HL-60 (cell line): ENCODE results near the gene AFF2.

ENCODE experiments used
- DNase-seq, 2 experiments: peaks; one replicate each; pipeline ENCODE4 v3.0.0-alpha.2; 2010 to 2020; ENCODE audit warnings: low read depth in 1 of 2, low spot score in 1 of 2
- H3K27ac ChIP-seq: fragments of 250-450 bp; sonication (Bioruptor Pico); replicated peaks from 2 replicates; pipeline ENCODE4 v1.5.1; 2020; ENCODE audit warnings: mild to moderate bottlenecking, moderate library complexity
- H3K27me3 ChIP-seq: fragments of 250-450 bp; sonication (Bioruptor Pico); 2 replicates; pipeline ENCODE4 v1.5.1; 2021; ENCODE audit warnings: mild to moderate bottlenecking, moderate library complexity; ENCODE audit not compliant: insufficient read depth, poor library complexity, severe bottlenecking
- H3K4me3 ChIP-seq: replicated peaks from 2 replicates; pipeline ENCODE4 v1.5.1; 2011; ENCODE audit warnings: mild to moderate bottlenecking, control low read depth, low read length; ENCODE audit not compliant: insufficient read depth
- GABPA ChIP-seq: IDR thresholded peaks from 2 replicates; pipeline ENCODE4 v1.6.1; 2012; ENCODE audit warnings: low read depth
- POLR2AphosphoS5 ChIP-seq: IDR thresholded peaks from 2 replicates; pipeline ENCODE4 v1.6.1; 2012; ENCODE audit warnings: low read depth
- SPI1 ChIP-seq: IDR thresholded peaks from 2 replicates; pipeline ENCODE4 v1.6.1; 2012; ENCODE audit warnings: low read depth, mild to moderate bottlenecking, borderline replicate concordance
- TF ChIP-seq, protein P1 (sequence below): IDR thresholded peaks from 2 replicates; pipeline ENCODE4 v1.6.1; 2012; ENCODE audit warnings: low read depth; ENCODE audit not compliant: insufficient replicate concordance
- TF ChIP-seq, protein P2 (sequence below): IDR thresholded peaks from one replicate; pipeline ENCODE4 v1.5.1; 2011; ENCODE audit warnings: low read length, control low read depth, inconsistent platforms; ENCODE audit not compliant: insufficient read depth

The AFF2 gene

DNA sequence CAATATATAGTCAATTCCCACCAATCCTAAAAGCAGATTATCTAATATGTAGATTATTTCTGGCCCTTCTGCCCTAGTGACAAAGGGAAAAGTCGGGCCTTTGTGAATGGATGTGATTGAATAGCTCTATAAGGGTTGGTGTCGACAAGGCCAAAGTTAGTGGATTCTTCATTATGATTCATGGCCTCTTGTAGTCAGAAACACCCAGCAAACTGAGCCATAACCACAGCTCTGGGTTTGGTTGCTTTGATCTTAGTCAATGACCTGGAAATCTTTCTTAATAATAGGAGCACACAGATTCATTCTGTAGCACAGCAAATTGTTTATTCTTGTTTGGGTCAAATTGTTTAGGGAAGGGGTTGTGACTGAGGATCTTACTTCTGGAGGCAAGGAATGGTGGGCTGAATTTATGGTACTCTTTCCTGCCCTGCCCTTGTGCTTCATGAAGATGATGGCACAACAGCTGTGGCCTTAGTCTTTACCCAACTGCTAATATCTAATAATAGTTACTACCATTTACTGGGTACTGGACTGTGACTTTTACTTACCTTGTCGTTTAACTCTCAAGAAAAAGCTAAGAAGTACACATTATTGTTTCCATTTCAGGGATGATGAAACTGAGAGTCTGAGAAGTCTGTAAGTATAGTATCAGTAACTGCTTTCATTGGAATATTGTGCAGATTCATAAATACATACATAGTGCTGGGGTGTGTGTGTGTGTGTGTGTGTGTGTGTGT is 74.0 kb downstream of the AFF2 start:
- no peak overlapping the region for H3K27ac ChIP-seq
- H3K4me3 ChIP-seq, result no peak overlapping the region
- DNase-seq, result no peak
- TF ChIP-seq, protein P1, sequence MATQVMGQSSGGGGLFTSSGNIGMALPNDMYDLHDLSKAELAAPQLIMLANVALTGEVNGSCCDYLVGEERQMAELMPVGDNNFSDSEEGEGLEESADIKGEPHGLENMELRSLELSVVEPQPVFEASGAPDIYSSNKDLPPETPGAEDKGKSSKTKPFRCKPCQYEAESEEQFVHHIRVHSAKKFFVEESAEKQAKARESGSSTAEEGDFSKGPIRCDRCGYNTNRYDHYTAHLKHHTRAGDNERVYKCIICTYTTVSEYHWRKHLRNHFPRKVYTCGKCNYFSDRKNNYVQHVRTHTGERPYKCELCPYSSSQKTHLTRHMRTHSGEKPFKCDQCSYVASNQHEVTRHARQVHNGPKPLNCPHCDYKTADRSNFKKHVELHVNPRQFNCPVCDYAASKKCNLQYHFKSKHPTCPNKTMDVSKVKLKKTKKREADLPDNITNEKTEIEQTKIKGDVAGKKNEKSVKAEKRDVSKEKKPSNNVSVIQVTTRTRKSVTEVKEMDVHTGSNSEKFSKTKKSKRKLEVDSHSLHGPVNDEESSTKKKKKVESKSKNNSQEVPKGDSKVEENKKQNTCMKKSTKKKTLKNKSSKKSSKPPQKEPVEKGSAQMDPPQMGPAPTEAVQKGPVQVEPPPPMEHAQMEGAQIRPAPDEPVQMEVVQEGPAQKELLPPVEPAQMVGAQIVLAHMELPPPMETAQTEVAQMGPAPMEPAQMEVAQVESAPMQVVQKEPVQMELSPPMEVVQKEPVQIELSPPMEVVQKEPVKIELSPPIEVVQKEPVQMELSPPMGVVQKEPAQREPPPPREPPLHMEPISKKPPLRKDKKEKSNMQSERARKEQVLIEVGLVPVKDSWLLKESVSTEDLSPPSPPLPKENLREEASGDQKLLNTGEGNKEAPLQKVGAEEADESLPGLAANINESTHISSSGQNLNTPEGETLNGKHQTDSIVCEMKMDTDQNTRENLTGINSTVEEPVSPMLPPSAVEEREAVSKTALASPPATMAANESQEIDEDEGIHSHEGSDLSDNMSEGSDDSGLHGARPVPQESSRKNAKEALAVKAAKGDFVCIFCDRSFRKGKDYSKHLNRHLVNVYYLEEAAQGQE, result no peak
- TF ChIP-seq SPI1, result no peak
- TF ChIP-seq GABPA, result no peak
- TF ChIP-seq POLR2AphosphoS5, result no peak
- TF ChIP-seq, protein P2, sequence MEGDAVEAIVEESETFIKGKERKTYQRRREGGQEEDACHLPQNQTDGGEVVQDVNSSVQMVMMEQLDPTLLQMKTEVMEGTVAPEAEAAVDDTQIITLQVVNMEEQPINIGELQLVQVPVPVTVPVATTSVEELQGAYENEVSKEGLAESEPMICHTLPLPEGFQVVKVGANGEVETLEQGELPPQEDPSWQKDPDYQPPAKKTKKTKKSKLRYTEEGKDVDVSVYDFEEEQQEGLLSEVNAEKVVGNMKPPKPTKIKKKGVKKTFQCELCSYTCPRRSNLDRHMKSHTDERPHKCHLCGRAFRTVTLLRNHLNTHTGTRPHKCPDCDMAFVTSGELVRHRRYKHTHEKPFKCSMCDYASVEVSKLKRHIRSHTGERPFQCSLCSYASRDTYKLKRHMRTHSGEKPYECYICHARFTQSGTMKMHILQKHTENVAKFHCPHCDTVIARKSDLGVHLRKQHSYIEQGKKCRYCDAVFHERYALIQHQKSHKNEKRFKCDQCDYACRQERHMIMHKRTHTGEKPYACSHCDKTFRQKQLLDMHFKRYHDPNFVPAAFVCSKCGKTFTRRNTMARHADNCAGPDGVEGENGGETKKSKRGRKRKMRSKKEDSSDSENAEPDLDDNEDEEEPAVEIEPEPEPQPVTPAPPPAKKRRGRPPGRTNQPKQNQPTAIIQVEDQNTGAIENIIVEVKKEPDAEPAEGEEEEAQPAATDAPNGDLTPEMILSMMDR, result no peak
- H3K27me3 ChIP-seq, result no peaks in the 10 kb centered on the region

DNA sequence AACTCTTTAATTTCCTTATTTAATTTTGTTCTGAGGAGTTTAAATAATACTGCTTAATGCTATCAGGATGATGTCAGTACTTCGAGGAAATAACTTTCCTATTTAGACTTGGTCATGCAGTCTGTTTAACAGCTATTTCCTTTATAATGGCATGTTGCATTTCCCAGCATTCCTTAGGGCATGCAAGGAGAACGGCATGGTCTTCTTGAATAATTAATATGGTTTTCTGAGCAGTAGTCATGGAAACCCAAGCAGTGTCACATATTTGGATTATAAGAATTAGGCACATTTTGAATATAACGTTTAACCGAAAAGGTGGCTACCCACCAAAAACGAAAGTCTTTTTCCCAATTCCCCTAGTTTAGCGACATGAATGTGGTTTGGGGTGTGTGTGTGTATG is 76.0 kb downstream of the AFF2 start:
- H3K27ac ChIP-seq, result no peak overlapping the region
- H3K4me3 ChIP-seq, result no peak overlapping the region
- H3K27me3 ChIP-seq, result no peaks in the 10 kb centered on the region
- TF ChIP-seq SPI1 (no peak), POLR2AphosphoS5 (no peak), GABPA (no peak)
- TF ChIP-seq, protein P2, result no peak
- no peak for DNase-seq

DNA sequence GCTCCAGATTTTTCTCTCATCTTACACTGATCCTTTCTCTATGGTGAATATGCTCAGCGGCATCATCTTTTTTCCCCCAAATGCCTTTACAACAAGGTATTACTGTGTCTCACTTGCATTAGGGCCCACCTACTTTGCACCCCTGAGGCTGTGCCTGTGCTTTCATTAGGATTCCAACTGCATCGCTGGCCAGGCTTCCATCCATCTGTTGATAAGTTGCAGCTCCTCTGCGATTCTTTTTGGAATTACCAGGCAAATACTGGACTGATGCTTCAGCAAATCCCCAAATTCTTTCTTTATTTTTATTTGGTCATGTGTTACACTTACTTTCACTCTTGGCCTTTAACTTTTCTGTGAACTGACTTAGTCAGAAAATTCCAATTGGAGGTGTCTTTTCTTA is 77.3 kb downstream of the AFF2 start:
- DNase-seq, result no peak
- Histone ChIP-seq H3K4me3 (no peak overlapping the region), H3K27ac (no peak overlapping the region), H3K27me3 (no peaks in the 10 kb centered on the region)
- TF ChIP-seq POLR2AphosphoS5 (no peak), GABPA (no peak), SPI1 (no peak)
- TF ChIP-seq, protein P1, result no peak
- TF ChIP-seq, protein P2, result no peak
